Stimulated activated CD8-positive, alpha-beta memory T cell treated with anti-CD3 and anti-CD28 coated beads, Interleukin-7, amount 100 ng/mL, for 48 hours (primary cell): ENCODE results near the gene DAPK1.

ENCODE experiments used
- DNase-seq, 2 donors: peaks; one replicate each; pipeline ENCODE4 v3.0.0-alpha.2; 2020; ENCODE audit warnings: low read depth in 1 of 2; ENCODE audit errors: extremely low read depth in 1 of 2

Gene DAPK1

DNA sequence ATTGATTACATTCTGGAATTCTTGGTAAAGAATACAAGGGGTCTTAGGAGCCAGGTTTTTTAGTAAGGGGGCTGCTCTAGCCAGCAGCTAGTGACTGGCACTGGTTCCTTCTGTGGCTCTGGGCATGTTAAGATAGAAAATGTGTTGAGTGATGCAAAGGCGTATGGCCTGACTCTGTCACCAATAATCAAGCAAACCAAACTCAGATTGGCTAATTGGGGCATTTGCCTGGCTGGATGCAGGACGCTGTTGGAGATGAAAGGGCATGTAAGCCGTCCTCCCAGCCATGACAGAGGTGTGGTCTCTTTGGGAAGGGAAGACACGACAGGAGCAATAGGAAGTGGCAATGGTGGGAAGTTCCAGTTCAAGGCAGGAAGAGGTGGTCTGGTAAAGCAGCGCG lies 140.6 kb downstream of the DAPK1 start:
- no peak for DNase-seq

DNA sequence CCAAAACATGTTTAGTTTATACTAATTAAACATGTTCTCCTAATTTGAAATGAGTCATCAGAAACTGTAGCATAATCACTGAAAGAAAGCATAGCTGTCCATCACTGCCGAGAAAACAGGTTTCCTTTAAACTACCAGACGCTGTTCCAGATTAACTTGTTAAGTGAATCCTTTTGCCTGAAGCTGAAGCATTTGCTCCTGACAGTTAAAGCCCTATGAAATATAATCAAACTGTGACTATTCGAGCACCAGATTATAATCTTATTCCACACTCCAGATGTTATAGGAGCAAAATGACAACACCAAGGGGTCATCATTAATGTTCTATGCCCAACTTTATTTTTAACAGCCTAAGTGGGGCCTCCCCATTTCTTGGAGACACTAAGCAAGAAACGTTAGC lies 142.3 kb downstream of the DAPK1 start:
- DNase-seq, result no peak

DNA sequence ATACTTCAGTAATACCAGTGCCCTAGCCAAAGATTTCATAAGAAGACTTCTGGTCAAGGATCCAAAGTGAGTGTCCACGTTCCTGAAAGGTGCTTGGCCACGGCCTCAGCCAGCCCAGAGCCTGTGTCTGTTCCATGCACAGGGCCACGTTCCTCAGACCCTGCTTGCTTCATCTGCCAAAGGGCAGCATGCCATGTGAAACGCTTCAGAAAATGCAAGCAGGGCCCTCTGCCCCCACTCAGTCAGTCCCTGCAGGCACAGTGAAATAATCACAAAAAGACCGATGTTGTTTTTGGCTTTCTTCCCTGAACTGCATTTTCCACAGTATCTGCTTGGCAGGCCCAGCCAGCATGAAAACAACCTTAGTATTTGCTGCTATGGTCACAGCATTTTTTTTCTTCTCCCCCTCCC lies 142.7 kb downstream of the DAPK1 start:
- DNase-seq, result no peak

DNA sequence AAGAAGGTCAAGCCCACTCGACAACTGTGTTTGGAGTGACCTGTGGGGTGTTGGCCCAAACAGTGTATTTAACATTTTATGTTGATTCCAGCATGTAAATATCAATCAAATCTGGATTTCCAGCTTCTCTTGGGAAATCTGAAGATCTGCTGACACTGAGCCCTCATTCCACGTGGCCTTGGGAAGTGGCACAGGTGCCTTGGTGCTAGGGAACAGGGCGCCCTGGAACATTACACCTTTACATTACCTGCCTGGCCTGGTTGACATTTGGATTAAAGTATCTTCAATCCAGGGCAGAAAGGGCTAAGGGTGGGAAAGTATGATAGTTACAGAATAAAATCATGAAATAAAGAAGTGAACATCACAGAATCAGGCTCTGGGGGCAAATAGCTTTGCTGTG lies 143.4 kb downstream of the DAPK1 start:
- no peak for DNase-seq

DNA sequence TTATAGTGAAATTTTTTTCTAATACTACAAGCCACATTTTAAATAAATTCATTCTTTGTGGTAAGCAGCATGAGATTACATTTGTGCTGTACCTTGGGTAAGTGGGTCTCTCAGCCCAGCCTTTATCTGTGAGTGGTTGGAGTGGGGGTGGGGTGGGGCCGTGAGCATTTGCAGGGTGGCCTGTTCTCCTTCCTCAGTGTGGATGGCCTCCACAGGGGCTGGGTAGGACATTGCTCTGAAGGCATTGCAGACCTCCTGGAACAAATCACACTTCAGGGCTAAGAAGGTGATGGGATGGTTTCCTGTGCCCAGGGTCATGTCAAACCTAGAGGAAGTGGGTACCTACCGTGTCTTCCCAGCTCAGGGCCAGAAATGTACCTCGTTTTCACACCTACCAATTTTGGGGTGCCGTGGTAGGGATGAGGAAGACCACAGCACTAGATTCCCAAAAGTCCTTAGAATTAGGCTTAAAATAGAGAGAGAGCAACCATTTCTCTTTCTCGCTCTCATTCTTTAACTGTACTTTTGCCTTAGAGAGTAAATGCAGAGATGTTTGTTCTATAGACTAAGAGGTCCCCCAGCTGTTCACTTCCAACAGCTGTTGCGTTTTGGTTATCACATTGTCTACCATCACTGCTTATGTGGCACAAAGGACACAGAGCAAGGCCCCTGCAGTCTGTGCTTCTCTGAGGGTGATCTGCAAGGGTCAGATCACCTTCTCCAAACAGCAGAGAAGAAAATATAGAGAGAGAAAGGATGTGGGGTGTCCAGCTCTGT lies 144.9 kb downstream of the DAPK1 start:
- DNase-seq, result no peak

DNA sequence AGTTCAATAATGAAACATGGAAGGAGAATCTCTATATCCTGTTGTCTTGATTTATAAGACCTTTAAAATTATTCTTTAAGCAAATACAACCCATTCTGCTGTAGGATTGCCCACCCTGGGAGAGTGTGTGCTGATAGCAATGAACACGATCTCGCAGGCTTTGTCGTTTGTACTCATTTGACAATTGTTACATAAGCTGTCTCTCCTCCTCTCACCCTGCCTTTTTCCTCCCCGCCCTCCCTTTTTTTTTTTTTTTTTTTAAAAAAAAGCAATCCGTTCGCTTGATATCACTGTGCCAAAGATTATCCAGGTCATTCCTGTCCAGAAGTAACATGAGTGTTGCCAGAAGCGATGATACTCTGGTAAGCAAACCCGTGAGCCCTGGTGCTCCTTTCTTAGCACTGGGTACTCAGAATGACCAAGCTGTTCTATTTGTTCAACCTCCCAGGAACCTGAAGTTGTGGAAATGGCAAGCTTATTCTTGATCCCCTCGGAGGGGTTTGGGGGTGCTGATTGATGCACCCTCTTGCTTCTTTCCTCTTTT lies 145.5 kb downstream of the DAPK1 start:
- DNase-seq, result no peak

DNA sequence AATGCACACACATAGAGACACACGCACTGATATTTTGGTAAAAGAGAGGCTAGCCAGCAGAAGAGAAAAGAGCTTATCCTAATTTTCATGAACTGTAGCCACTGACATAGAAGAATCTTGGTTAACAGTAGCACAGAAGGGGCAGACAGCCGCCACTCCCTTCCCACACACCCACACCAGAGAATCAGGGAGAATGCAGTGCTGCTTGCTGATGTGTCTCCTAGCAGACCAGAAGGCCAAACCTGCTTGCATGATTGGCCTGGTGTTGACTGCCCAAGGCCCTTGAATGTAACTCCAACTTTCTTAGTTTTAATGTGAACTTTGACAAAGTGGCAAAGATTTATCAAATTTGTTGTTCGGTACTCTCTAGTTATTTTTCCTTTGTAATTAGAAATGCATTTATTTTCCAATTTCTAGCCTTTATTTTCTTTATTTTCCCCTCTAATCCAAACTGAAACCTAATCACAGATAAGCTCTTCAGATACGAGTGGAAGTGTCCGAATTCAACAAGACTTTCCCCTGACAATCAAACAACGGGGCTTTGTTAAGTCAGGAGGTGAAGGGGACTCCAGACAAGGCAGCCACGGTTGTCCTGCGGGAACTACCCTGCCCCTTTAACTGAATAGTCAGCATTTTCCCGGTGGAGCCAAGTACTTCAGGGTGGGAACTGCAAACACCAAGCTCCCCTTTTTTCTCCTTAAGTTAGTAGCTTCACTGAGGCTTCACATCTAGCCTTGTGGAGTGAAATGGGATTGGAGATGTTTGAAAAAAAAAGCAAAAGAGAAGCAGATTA lies 146.3 kb downstream of the DAPK1 start:
- DNase-seq, result no peak

DNA sequence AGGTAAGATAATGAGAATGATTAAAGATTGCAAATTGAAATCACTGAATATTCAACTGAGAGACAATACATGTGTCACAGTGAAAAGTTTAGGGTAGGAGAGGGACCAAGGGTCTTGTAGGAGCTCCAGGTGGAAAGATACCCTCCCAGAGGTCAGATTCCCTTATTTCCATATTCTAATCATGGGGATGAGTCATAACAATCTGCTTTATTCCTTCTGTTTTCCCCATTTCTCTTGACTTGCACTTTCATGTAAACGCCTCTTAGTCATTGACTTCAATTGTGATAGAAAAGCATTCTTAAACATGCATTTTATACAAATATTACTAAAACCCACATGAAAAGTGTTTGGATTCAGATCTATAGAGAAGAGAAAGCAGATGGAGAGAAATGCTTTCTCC lies 147.0 kb downstream of the DAPK1 start:
- DNase-seq, result no peak

DNA sequence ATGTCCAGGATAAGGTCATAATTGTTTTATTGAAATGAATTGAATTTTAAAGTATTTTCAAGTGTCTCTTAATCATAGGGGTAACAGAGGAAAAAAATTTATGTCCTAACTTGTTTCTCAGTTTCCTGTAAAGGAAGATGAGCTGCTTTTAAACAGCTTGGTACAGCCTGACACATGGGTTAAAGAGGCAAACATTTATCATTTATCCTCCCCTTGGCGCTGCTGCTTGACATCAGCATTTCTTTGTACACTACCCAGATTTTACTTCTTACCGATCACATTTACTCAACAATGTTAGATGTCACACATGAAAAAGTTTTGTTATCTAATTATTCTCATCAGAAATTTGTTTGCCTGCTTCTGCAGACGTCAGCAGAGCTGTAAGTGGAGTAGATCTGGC lies 148.9 kb downstream of the DAPK1 start:
- DNase-seq, result no peak

DNA sequence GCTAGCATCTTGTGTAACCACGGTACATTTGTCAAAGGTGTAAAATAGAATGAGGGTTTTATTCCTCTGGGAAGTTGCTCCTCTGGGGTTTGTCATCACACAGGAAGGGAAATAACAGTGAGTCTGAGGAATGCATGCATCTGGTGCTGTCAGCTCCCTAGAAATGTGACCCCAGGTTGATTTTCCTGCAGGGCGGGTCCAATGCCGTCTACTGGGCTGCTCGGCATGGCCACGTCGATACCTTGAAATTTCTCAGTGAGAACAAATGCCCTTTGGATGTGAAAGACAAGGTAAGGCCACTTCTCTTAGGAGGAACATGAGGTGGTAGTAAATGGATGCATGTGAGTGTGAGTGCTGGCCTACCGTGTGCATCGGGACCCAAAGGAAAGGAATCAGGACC lies 149.4 kb downstream of the DAPK1 start:
- DNase-seq, result no peak

DNA sequence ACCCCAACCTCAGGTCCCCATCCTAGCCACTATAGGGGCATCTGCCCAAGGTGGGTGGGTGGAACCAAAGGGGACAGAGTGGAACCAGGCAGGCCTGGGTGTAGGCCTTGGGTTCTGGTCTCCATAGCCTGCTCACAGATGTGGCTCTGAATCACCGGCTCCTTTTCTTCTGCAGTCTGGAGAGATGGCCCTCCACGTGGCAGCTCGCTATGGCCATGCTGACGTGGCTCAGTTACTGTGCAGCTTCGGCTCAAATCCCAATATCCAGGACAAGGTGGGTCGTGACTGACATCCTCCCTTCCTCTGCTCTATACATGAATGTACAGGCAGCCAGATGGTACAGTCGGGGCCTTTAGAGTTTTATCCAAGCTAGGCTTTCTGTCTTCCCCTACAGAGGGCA lies 150.9 kb downstream of the DAPK1 start:
- no peak for DNase-seq

DNA sequence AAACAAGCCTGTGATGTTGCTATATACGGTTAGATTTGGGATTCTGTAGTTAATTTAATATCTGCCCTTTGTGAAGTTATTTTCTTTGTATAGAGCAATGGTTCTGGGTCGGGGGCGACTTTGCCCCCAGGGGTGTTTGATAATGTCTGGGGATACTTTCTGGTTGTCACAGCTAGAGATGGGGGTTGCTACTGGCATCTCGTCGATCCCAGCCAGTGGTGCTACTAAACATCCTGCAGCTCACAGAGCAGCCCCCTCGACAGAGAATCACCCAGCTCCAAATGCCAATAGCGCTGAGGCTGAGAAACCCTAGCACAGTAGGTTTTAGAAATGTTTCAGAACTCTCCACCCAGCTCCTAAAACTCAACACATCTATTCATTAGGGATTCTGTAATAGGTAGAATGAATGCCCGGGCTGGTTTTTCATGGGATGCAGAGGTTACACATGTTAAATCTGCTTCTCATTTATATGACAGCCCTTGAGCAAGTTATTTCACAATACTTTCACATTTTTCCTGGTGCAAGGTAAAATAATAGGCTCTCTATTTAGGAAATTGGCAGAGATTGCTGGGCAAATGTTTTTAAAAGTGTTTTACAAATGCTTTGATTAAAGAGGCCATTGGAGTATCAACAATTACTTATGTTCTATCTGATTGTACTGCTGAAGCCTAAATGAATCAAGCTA lies 153.1 kb downstream of the DAPK1 start:
- DNase-seq, result no peak

DNA sequence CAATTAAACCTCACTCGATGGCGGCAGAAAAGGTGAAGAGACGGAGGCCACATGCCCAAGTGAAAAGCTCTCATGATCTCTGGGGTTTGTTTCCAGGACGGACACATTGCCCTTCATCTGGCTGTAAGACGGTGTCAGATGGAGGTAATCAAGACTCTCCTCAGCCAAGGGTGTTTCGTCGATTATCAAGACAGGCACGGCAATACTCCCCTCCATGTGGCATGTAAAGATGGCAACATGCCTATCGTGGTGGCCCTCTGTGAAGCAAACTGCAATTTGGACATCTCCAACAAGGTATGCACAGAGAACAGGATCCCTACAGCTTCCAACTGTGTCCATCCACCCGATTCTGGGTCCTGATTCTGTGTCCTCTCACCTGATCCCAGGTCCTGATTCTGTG lies 153.8 kb downstream of the DAPK1 start:
- DNase-seq, result no peak

DNA sequence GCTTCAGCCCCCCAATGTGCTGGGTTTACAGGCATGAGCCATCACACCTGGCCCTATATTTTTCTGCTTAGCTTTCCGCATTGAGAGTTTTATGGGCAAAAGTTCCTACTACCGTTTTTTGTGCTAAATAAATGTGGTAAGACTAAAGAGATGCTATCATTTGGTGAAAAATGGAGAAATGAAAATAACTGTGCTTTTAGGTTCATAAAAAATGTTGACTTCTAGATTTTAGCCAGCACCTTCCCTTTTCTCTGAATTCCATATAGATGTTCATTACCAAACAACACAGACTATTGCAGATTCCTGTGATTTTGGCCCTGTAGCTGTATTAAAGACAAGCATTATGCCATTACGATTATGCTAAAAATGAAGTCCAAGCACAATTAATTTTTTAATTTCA lies 156.3 kb downstream of the DAPK1 start:
- DNase-seq, result no peak

DNA sequence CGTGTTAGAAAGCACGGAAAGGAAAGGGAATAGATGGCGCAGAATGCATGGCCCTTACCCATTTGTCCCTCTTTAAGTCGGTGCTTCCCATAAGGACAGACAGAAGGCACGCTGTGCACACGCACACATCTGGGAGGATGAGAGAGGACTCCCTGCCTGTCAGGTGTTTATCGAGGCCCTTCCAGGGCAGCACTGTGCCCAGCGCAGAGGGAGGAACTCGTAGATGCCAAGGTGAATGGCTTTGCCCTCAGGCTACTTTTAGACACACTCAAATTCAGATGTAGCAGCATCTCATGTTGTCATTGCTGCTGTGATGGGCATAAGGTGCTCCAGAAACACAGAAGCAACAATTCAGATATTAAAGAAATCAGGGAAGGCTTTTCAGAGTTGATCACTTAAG lies 158.1 kb downstream of the DAPK1 start:
- DNase-seq, result no peak

DNA sequence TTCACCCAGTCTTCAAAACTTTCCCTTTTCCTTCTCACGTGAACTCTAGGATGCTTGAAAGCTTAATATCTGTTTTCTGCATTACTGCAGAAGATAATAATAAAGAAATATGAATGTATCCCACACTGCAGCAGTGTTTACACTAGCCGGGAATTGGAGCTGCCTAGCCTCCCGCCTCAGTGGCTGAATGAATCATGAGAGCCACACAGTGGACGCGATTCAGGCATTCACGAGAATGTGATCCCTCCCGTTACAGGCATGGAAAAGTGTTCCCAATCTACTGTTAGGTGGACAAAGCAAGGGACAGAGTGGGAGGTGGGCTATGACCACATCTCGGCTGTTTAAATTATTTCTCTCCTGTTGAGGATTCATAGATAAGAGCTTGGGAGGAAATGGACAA lies 158.8 kb downstream of the DAPK1 start:
- no peak for DNase-seq

DNA sequence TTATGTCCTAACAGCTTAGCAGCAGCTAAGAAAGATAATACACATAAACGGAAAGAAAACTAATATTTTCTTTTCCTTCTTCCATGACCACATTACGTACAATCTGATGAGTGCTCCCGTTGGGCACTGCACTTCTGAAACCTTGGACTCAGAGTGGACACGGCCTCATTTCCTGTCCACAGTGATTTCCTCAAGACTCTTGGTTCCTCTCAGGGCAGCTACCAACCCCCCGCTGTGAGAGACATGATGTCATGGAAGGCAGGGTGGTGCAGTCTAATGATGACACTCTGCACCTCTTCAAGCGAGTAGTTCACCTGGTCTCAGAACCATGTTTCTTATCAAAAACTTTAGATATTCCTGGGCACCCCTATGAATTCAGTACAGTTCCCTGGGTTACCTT lies 159.5 kb downstream of the DAPK1 start:
- DNase-seq, result no peak

DNA sequence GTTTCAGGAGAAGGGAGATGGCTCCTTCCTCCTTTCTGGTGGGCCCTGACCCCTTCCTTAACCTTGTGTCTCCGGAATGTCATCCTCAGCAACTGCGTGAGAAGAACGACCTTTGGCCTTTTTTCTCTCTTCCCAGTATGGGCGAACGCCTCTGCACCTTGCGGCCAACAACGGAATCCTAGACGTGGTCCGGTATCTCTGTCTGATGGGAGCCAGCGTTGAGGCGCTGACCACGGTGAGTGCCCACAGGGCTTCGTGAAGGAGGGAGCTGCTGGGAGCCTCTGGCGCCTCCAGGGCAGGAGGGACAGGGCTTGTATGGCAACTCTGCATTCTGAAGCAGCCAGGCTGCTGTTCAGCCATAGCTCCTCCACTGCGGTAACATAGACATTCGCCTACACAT lies 160.2 kb downstream of the DAPK1 start:
- DNase-seq, result no peak

DNA sequence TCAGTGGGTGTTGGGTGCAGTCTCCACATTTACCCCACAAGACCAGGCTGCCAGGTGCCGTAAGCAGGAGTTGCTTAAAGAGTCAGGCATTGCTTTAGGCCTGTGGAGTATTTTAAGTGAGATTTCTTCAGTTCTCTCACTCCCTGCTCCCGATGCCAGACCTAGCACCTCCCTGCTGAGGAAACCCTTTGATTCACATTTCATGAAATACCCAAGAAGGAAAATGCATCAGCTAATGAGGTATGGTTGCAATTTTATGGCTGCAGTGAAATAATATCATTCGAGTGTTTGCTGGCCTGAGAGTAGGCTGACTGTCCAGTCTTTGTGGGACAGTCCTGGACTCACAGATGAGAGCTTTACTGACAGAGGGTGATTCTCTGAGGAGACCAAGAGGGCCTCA lies 160.8 kb downstream of the DAPK1 start:
- DNase-seq, result no peak

DNA sequence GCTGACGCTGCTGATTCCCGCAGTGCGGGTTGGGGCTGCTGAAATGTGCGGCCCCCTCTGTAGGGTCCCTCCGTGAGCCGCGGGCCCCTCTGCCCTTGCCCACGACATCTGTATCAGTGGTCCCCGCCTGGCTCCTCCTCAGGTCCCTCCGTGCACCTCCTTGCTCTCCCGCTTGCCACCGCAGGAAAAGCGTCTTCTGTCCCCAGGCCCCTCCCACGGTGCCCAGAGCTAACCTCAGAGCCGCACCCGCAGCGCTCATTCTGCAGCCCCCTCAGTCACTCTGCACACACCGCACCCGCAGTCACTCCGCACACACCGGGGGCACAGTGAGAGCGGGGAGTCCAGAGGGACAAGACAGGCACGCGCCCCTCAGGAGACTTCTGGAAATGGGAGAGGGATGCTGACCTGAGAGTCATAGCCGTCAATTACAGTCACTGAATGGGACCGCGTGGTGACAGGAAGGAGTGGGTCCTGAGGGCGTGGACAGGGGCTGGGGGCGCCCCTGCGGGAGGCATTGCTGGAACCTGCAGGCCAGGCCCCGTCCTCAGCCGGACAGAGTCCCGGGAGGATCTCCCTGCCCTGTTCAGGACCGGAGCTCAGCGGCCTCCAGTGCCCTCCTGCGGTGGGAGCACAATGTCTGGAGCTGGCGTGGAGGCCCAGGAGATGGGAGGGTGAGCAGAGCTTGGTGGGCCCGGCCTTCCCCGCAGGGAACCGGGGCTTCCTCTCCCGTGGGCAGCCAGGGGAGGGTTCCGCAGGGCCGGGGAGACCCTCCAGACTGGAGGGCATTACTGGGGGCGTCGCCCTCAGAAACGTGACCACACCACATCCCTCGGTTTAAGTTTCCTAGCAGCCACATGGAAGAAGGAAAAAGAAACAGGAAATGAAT lies 162.1 kb downstream of the DAPK1 start:
- DNase-seq, result no peak

DNA sequence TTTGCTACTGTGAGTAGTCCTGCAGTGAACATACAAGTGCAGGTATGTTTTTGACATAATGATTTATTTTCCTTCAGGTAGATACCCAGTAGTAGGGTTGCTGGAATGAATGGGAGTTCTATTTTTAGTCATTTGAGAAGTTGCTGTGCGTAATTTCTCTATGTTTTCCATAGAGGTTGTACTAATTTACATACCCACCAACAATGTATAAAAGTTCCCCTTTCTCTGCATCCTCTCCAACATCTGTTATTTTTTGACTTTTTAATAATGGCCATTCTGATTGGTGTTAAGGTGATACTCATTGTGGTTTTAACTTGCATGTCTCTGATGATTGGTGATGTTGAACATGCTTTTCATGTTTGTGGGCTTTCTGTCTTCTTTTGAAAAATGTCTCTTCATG lies 163.6 kb downstream of the DAPK1 start:
- DNase-seq, result no peak
